Spleen (tissue), 13 donors: ENCODE measurements around the gene MBD1. TPM values are rescaled to one million over a fixed set of nuclear protein-coding genes. Genes with fewer than 3 reads are reported as not detected.

Experiments used
- DNase-seq: peaks from one replicate; pipeline ENCODE4 v3.0.0-alpha.2; 2020
- H3K27ac ChIP-seq, 8 donors: fragments of 200-600 bp; sonication (generic) in 7 of 8; 1 replicate in 4 of 8; 2 replicates in 4 of 8; pipeline versions ENCODE4 v1.5.0 to v1.8.0; 2016 to 2021; ENCODE audit warnings: inconsistent platforms in 4 of 8, mild to moderate bottlenecking in 4 of 8, moderate library complexity in 1 of 8
- H3K27me3 ChIP-seq, 7 donors: fragments of 200-600 bp; sonication (generic) in 6 of 7; replicated peaks in 1 of 7; 1 replicate in 4 of 7; 2 replicates in 3 of 7; pipeline versions ENCODE4 v1.5.0 to v1.8.0; 2016 to 2021; ENCODE audit warnings: inconsistent platforms in 3 of 7, mild to moderate bottlenecking in 1 of 7
- H3K36me3 ChIP-seq, 6 donors: fragments of 200-600 bp; sonication (generic) in 5 of 6; 1 replicate in 4 of 6; 2 replicates in 2 of 6; pipeline versions ENCODE4 v1.5.0 to v1.8.0; 2016 to 2021; ENCODE audit warnings: inconsistent platforms in 2 of 6
- H3K4me1 ChIP-seq, 6 donors: fragments of 200-600 bp; sonication (generic) in 5 of 6; 1 replicate in 3 of 6; 2 replicates in 3 of 6; pipeline versions ENCODE4 v1.5.0 to v1.8.0; 2016 to 2021; ENCODE audit warnings: inconsistent platforms in 3 of 6
- H3K4me3 ChIP-seq, 8 donors: fragments of 200-600 bp; sonication (generic) in 7 of 8; 1 replicate in 4 of 8; 2 replicates in 4 of 8; pipeline versions ENCODE4 v1.5.0 to v1.8.0; 2016 to 2021; ENCODE audit warnings: inconsistent platforms in 4 of 8, mild to moderate bottlenecking in 4 of 8, moderate library complexity in 2 of 8
- H3K9me3 ChIP-seq, 8 donors: fragments of 200-600 bp; sonication (generic) in 7 of 8; 1 replicate in 4 of 8; 2 replicates in 4 of 8; pipeline versions ENCODE4 v1.5.0 to v1.8.0; 2016 to 2021; ENCODE audit warnings: inconsistent platforms in 4 of 8
- POLR2A ChIP-seq, 3 donors: fragments of 450-650 bp; IDR thresholded peaks; one replicate each; pipeline ENCODE4 v1.5.1; 2017; ENCODE audit warnings: antibody characterized with exemption in 3 of 3, mild to moderate bottlenecking in 1 of 3
- POLR2AphosphoS5 ChIP-seq, 3 donors: sonication (generic); formaldehyde crosslinking; IDR thresholded peaks; one replicate each; pipeline ENCODE4 v1.5.1; 2017; ENCODE audit warnings: antibody characterized with exemption in 3 of 3
- WGBS, 5 donors: extraction: QIAGEN DNeasy Blood & Tissue Kit in 3 of 5; methylation state at CpG; one replicate each; pipeline versions ENCODE4 v1.1.5 to v1.1.7; 2013 to 2018; 5-methylcytosine and 5-hydroxymethylcytosine counted together
- intact Hi-C: fragments of 100-400 bp; cut with DNase I; formaldehyde crosslinking; loops from one replicate; pipeline ENCODE4 v1.15.0; 2023; ENCODE audit warnings: low total_unique reads
- long read RNA-seq, 2 donors: transcript quantifications; one replicate each; lab custom pipeline, GENCODE V29; 2026
- polyA plus RNA-seq, 3 donors: library from polyadenylated mRNA; stranded (reverse); fragments of 200-250 nt; gene quantifications; one replicate each; pipeline ENCODE4 v1.2.1, GENCODE V29; 2013
- total RNA-seq, 7 donors: library from RNA; depleted of rRNA in 3 of 7; stranded (reverse); fragments of >200 nt in 3 of 7; fragmentation: NEBNext Ultra II Directional in 4 of 7; extraction: Animal tissue kit (Norgen Biotek cat#: 25700) in 4 of 7; gene quantifications; one replicate each; pipeline versions ENCODE4 v1.1.0 to v1.2.1, GENCODE V29; 2016 to 2021
- TF ChIP-seq, protein P1 (sequence below), 11 experiments: fragments of 200-600 bp in 7 of 11; fragments of 450-650 bp in 4 of 11; sonication (generic) in 4 of 11; IDR thresholded peaks in 8 of 11; conservative IDR thresholded peaks in 3 of 11; 1 replicate in 7 of 11; 2 replicates in 4 of 11; pipeline versions ENCODE4 v1.4.0 to v1.8.0; 2016 to 2021; ENCODE audit warnings: antibody characterized with exemption in 11 of 11, inconsistent platforms in 4 of 11, mild to moderate bottlenecking in 1 of 11
- donor health status: healthy with polysubstance abuse.
- donor health status: DM: no; HTN: no; CAD: no; lungs with moderate emphysema.
- donor health status: DM: no; HTN: no; CAD: no.
- donor health status: Bipolar disorder and iron deficiency.
- donor health status: healthy.
- donor health status: DM: no; HTN: no; CAD: no.
- donor health status: DM: yes; HTN: yes; CAD: no.

The MBD1 gene, protein sequence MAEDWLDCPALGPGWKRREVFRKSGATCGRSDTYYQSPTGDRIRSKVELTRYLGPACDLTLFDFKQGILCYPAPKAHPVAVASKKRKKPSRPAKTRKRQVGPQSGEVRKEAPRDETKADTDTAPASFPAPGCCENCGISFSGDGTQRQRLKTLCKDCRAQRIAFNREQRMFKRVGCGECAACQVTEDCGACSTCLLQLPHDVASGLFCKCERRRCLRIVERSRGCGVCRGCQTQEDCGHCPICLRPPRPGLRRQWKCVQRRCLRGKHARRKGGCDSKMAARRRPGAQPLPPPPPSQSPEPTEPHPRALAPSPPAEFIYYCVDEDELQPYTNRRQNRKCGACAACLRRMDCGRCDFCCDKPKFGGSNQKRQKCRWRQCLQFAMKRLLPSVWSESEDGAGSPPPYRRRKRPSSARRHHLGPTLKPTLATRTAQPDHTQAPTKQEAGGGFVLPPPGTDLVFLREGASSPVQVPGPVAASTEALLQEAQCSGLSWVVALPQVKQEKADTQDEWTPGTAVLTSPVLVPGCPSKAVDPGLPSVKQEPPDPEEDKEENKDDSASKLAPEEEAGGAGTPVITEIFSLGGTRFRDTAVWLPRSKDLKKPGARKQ
- total RNA-seq (100 to 1,000 TPM in 1 of 7 donors, 10 to 100 TPM in 6; 83.0 to 137 (median 89.1) TPM), polyA plus RNA-seq (10 to 100 TPM; 22.2 to 41.5 (median 25.7) TPM)
- long read RNA-seq, donor 1, partial matches to known transcripts, result 0 of 3 reads
- long read RNA-seq, donor 1, other reads (novel, unspliced or antisense), result 0 of 3 reads
- long read RNA-seq, donor 2, partial matches to known transcripts, result 0 of 1 reads
- long read RNA-seq, donor 2, other reads (novel, unspliced or antisense), result 0 of 1 reads

GRCh38 chr18:50281295-50281971 lies at the start of gene MBD1:
TSS of gene MBD1 (minus strand) at chr18:50281523. CDS start at chr18:50279992, 1,531 bp downstream.
- 0% methylated on average over 24 to 63 of the region's 63 CpGs for WGBS, 5 donors

DNA sequence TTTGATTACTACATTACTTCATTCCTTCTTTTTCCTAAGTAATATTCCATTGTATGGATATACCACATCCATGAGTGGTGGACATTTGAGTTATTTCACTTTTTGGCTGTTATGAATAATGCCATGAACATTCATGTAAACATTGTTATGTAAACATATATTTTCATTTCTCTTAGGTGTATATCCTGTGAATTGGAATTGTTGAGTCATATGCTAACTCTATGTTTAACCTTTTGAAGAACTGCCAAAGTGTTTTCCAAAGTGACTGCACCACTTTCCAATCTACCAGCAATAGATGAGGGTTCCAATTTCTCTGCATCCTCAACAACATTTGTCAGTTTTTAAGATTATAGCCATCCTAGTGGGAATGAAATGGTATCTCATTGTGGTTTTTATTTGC lies 48.9 kb upstream of the MBD1 start:
- TF ChIP-seq POLR2AphosphoS5 (IDR thresholded peaks at IDR 0.05) (no peak), POLR2A (IDR thresholded peaks at IDR 0.05) (no peak)
- TF ChIP-seq, protein P1, sequence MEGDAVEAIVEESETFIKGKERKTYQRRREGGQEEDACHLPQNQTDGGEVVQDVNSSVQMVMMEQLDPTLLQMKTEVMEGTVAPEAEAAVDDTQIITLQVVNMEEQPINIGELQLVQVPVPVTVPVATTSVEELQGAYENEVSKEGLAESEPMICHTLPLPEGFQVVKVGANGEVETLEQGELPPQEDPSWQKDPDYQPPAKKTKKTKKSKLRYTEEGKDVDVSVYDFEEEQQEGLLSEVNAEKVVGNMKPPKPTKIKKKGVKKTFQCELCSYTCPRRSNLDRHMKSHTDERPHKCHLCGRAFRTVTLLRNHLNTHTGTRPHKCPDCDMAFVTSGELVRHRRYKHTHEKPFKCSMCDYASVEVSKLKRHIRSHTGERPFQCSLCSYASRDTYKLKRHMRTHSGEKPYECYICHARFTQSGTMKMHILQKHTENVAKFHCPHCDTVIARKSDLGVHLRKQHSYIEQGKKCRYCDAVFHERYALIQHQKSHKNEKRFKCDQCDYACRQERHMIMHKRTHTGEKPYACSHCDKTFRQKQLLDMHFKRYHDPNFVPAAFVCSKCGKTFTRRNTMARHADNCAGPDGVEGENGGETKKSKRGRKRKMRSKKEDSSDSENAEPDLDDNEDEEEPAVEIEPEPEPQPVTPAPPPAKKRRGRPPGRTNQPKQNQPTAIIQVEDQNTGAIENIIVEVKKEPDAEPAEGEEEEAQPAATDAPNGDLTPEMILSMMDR (IDR thresholded peaks at IDR 0.05 in 8 of 11, conservative IDR thresholded peaks at IDR 0.05 in 3 of 11), result no peak
- Histone ChIP-seq H3K27me3 (no peaks in the 10 kb centered on the region), H3K36me3 (no peaks in the 10 kb centered on the region), H3K27ac (no peak overlapping the region), H3K4me1 (peaks cover 0 to 26% (median 11%) of the 10 kb centered on the region in 6 donors), H3K9me3 (peaks cover 0 to 5% (median 0%) of the 10 kb centered on the region in 8 donors), H3K4me3 (no peak overlapping the region)
- intact Hi-C loops, result no loop called here
- no peak for DNase-seq

More at GRCh38 chr18:50281295-50281971, at the start of gene MBD1:
- DNase-seq, result peak; percentile 100
- Histone ChIP-seq H3K27ac (peak within 1 kb of the TSS; percentile 87 to 97 (median 95)), H3K9me3 (no peaks in the 10 kb centered on the region), H3K4me1 (peaks cover 33 to 77% (median 45%) of the 10 kb centered on the region in 6 donors), H3K36me3 (peaks cover 5 to 79% (median 52%) of the 10 kb centered on the region in 6 donors), H3K27me3 (no peaks in the 10 kb centered on the region), H3K4me3 (peak within 1 kb of the TSS; percentile 71 to 92 (median 88))
- TF ChIP-seq POLR2AphosphoS5 (IDR thresholded peaks at IDR 0.05), result peak; percentile 98 to 99 (median 98)
- TF ChIP-seq, protein P1 (IDR thresholded peaks at IDR 0.05 in 8 of 11, conservative IDR thresholded peaks at IDR 0.05 in 3 of 11), result peak in 10 of 11 experiments; percentile 30 to 70 (median 60)
- TF ChIP-seq POLR2A (IDR thresholded peaks at IDR 0.05), result peak in 2 of 3 donors; percentile 41 to 88
- intact Hi-C loops, result loop anchor here (10.0 kb wide), 1 partner anchor 93 kb away; the partner anchor contains the start of gene SKA1

GRCh38 chr18:50327983-50328382 lies 46.7 kb upstream of the MBD1 start:
- WGBS, 5 donors, result 73 to 86% (median 84%) methylated on average over 3 of the region's 3 CpGs
- Histone ChIP-seq H3K27me3 (no peaks in the 10 kb centered on the region), H3K4me3 (no peak overlapping the region), H3K27ac (no peak overlapping the region), H3K4me1 (peaks cover 0 to 7% (median under 1%) of the 10 kb centered on the region in 6 donors), H3K9me3 (peaks cover 0 to 5% (median 0%) of the 10 kb centered on the region in 8 donors), H3K36me3 (no peaks in the 10 kb centered on the region)
- DNase-seq, result no peak
- TF ChIP-seq, protein P1 (IDR thresholded peaks at IDR 0.05 in 8 of 11, conservative IDR thresholded peaks at IDR 0.05 in 3 of 11), result no peak
- TF ChIP-seq POLR2A (IDR thresholded peaks at IDR 0.05) (no peak), POLR2AphosphoS5 (IDR thresholded peaks at IDR 0.05) (no peak)
- intact Hi-C loops, result no loop called here
